ENCODE results near the gene MRTFB.

The MRTFB gene

GRCh38 chr16:14278749-14279148, 207.6 kb downstream of the MRTFB start:
- in situ Hi-C loops (cut with MboI; ENCODE audit: low sequenced_read_pairs) = no loop called here

- in situ Hi-C loops (cut with MboI; ENCODE audit: low sequenced_read_pairs) = no loop called here
Observed at GRCh38 chr16:14280541-14280940, 209.4 kb downstream of the MRTFB start.

- in situ Hi-C loops (cut with MboI; ENCODE audit: low sequenced_read_pairs) = no loop called here
Observed at GRCh38 chr16:14283786-14284185, 212.7 kb downstream of the MRTFB start.

- in situ Hi-C loops (cut with MboI; ENCODE audit: low sequenced_read_pairs) = no loop called here
Observed at GRCh38 chr16:14284371-14284770, 213.3 kb downstream of the MRTFB start.

GRCh38 chr16:14284930-14285512, 213.9 kb downstream of the MRTFB start:
- in situ Hi-C loops (cut with MboI; ENCODE audit: low sequenced_read_pairs) = no loop called here

- in situ Hi-C loops (cut with MboI; ENCODE audit: low sequenced_read_pairs) = no loop called here
Observed at GRCh38 chr16:14285513-14286367, 214.6 kb downstream of the MRTFB start.

- in situ Hi-C loops (cut with MboI; ENCODE audit: low sequenced_read_pairs) = no loop called here
Observed at GRCh38 chr16:14286368-14287230, 215.5 kb downstream of the MRTFB start.

- in situ Hi-C loops (cut with MboI; ENCODE audit: low sequenced_read_pairs) = no loop called here
Observed at GRCh38 chr16:14289692-14290340, 218.7 kb downstream of the MRTFB start.

- in situ Hi-C loops (cut with MboI; ENCODE audit: low sequenced_read_pairs) = no loop called here
Observed at GRCh38 chr16:14291286-14291685, 220.2 kb downstream of the MRTFB start.

GRCh38 chr16:14292051-14292825, 221.1 kb downstream of the MRTFB start:
- in situ Hi-C loops (cut with MboI; ENCODE audit: low sequenced_read_pairs) = no loop called here

- in situ Hi-C loops (cut with MboI; ENCODE audit: low sequenced_read_pairs) = no loop called here
Observed at GRCh38 chr16:14296663-14297062, 225.5 kb downstream of the MRTFB start.

- in situ Hi-C loops (cut with MboI; ENCODE audit: low sequenced_read_pairs) = no loop called here
Observed at GRCh38 chr16:14298374-14299122, 227.4 kb downstream of the MRTFB start.

GRCh38 chr16:14300705-14301168, 229.6 kb downstream of the MRTFB start:
- in situ Hi-C loops (cut with MboI; ENCODE audit: low sequenced_read_pairs) = no loop called here

- in situ Hi-C loops (cut with MboI; ENCODE audit: low sequenced_read_pairs) = no loop called here
Observed at GRCh38 chr16:14301169-14302030, 230.3 kb downstream of the MRTFB start.

GRCh38 chr16:14302031-14302398, 230.9 kb downstream of the MRTFB start:
- in situ Hi-C loops (cut with MboI; ENCODE audit: low sequenced_read_pairs) = no loop called here

- in situ Hi-C loops (cut with MboI; ENCODE audit: low sequenced_read_pairs) = no loop called here
Observed at GRCh38 chr16:14302399-14303181, 231.5 kb downstream of the MRTFB start.

- in situ Hi-C loops (cut with MboI; ENCODE audit: low sequenced_read_pairs) = no loop called here
Observed at GRCh38 chr16:14303182-14303618, 232.1 kb downstream of the MRTFB start.
